Neural cell (in vitro differentiated cells): ENCODE results near the gene SNRNP27. TPM values are rescaled to one million over a fixed set of nuclear protein-coding genes. Genes with fewer than 3 reads are reported as not detected.

Experiments used
- H2AFZ ChIP-seq: fragments of 200-600, 300-800 bp; sonication (generic), shearing (Covaris generic); 2 replicates; pipeline ENCODE4 v1.6.0; 2014; ENCODE audit warnings: low read depth, mild to moderate bottlenecking, antibody characterized with exemption, low read length, moderate library complexity
- H3F3A ChIP-seq: fragments of 200-600 bp; shearing (Covaris generic); 2 replicates; pipeline ENCODE4 v1.6.1; 2016; ENCODE audit warnings: mild to moderate bottlenecking, moderate library complexity, mixed read lengths, antibody characterized with exemption, low read length; ENCODE audit not compliant: insufficient read depth, poor library complexity, severe bottlenecking
- H3K27ac ChIP-seq: fragments of 200-600, 300-800 bp; sonication (generic), shearing (Covaris generic); 2 replicates; pipeline ENCODE4 v1.5.1; 2014; ENCODE audit warnings: mild to moderate bottlenecking, low read length, moderate library complexity
- H3K27me3 ChIP-seq: fragments of 300-800, 200-600 bp; sonication (generic), shearing (Covaris generic); 2 replicates; pipeline ENCODE4 v1.6.0; 2014; ENCODE audit warnings: mild to moderate bottlenecking, low read depth, low read length, moderate library complexity; ENCODE audit not compliant: insufficient read depth
- H3K36me3 ChIP-seq: fragments of 300-800, 200-600 bp; sonication (generic), shearing (Covaris generic); 2 replicates; pipeline ENCODE4 v1.5.1; 2014; ENCODE audit warnings: mild to moderate bottlenecking, antibody characterized with exemption, low read length, moderate library complexity; ENCODE audit not compliant: insufficient read depth
- H3K4me2 ChIP-seq: fragments of 300-800, 200-600 bp; sonication (generic), shearing (Covaris generic); 2 replicates; pipeline ENCODE4 v1.6.0; 2014; ENCODE audit warnings: mild to moderate bottlenecking, low read length
- H3K4me3 ChIP-seq: fragments of 300-800, 200-600 bp; sonication (generic), shearing (Covaris generic); 2 replicates; pipeline ENCODE4 v1.5.1; 2014; ENCODE audit warnings: mild to moderate bottlenecking, low read length, moderate library complexity
- H3K79me2 ChIP-seq: fragments of 200-600 bp; shearing (Covaris generic); replicated peaks from 2 replicates; pipeline ENCODE4 v1.6.0; 2014; ENCODE audit warnings: mild to moderate bottlenecking, low read length, moderate library complexity; ENCODE audit not compliant: insufficient read depth
- H3K9ac ChIP-seq: fragments of 300-800, 200-600 bp; sonication (generic), shearing (Covaris generic); 2 replicates; pipeline ENCODE4 v1.6.1; 2016; ENCODE audit warnings: mild to moderate bottlenecking, low read length, mixed read lengths
- H3K9me2 ChIP-seq: fragments of 200-600 bp; shearing (Covaris generic); 2 replicates; pipeline ENCODE4 v1.6.1; 2016; ENCODE audit warnings: mild to moderate bottlenecking, low read length, mixed read lengths; ENCODE audit not compliant: insufficient read depth
- H3K9me3 ChIP-seq: fragments of 200-600, 300-800 bp; sonication (generic), shearing (Covaris generic); 2 replicates; pipeline ENCODE4 v1.6.1; 2016; ENCODE audit warnings: mild to moderate bottlenecking, mixed run types, low read length, moderate library complexity, mixed read lengths
- H4K20me1 ChIP-seq: fragments of 200-600 bp; shearing (Covaris generic); 2 replicates; pipeline ENCODE4 v1.6.1; 2016; ENCODE audit warnings: mild to moderate bottlenecking, mixed run types; ENCODE audit not compliant: insufficient read depth
- CTCF ChIP-seq: fragments of 450-650 bp; IDR thresholded peaks from 2 replicates; pipeline ENCODE4 v1.5.1; 2014; ENCODE audit warnings: antibody characterized with exemption, mild to moderate bottlenecking, moderate library complexity; ENCODE audit not compliant: poor library complexity, severe bottlenecking
- EP300 ChIP-seq: fragments of 450-650 bp; conservative IDR thresholded peaks from 2 replicates; pipeline ENCODE4 v1.6.1; 2014; ENCODE audit warnings: antibody characterized with exemption, mild to moderate bottlenecking, moderate library complexity; ENCODE audit not compliant: poor library complexity, severe bottlenecking
- EZH2 ChIP-seq: fragments of 200-600, 300-800 bp; shearing (Covaris generic), sonication (generic); IDR thresholded peaks from 2 replicates; pipeline ENCODE4 v1.6.1; 2014; ENCODE audit warnings: antibody characterized with exemption, low read length, borderline replicate concordance, mild to moderate bottlenecking; ENCODE audit not compliant: insufficient read depth, poor library complexity, severe bottlenecking
- MXI1 ChIP-seq: fragments of 450-650 bp; conservative IDR thresholded peaks from 2 replicates; pipeline ENCODE4 v1.6.1; 2014; ENCODE audit warnings: antibody characterized with exemption, mild to moderate bottlenecking; ENCODE audit not compliant: poor library complexity, severe bottlenecking
- POLR2AphosphoS5 ChIP-seq: IDR thresholded peaks from 2 replicates; pipeline ENCODE4 v1.6.1; 2012
- RAD21 ChIP-seq: fragments of 450-650 bp; conservative IDR thresholded peaks from 2 replicates; pipeline ENCODE4 v1.6.1; 2014; ENCODE audit warnings: antibody characterized with exemption, mild to moderate bottlenecking, moderate library complexity
- REST ChIP-seq: IDR thresholded peaks from 2 replicates; pipeline ENCODE4 v1.6.1; 2012; ENCODE audit warnings: borderline replicate concordance
- SMC3 ChIP-seq: fragments of 450-650 bp; conservative IDR thresholded peaks from 2 replicates; pipeline ENCODE4 v1.6.1; 2014; ENCODE audit warnings: antibody characterized with exemption, mild to moderate bottlenecking, moderate library complexity; ENCODE audit not compliant: poor library complexity
- TAF1 ChIP-seq: IDR thresholded peaks from 2 replicates; pipeline ENCODE4 v1.6.1; 2012; ENCODE audit warnings: low read depth
- polyA plus RNA-seq: library from polyadenylated mRNA; depleted of rRNA; stranded (reverse); fragments of >200 nt; gene quantifications from 2 replicates; pipeline ENCODE4 v1.2.3, GENCODE V29; 2014

Gene SNRNP27
- polyA plus RNA-seq, 1 donor from 2014 or later = 90.7 TPM

- no peaks in the 10 kb centered on the region for H3K79me2 ChIP-seq
- TF ChIP-seq POLR2AphosphoS5 (no peak), MXI1 (no peak), EP300 (no peak), TAF1 (no peak), REST (no peak), EZH2 (no peak), SMC3 (no peak), RAD21 (no peak), CTCF (no peak)
- H3K9me2 ChIP-seq = no peaks in the 10 kb centered on the region
- no peak overlapping the region for H2AFZ ChIP-seq
- H3K9me3 ChIP-seq = no peaks in the 10 kb centered on the region
- no peaks in the 10 kb centered on the region for H3K27me3 ChIP-seq
- H3F3A ChIP-seq = no peaks in the 10 kb centered on the region
- H3K4me2 ChIP-seq = no peak overlapping the region
- no peaks in the 10 kb centered on the region for H3K36me3 ChIP-seq
- H4K20me1 ChIP-seq = no peaks in the 10 kb centered on the region
- H3K4me3 ChIP-seq = no peak overlapping the region
- no peak overlapping the region for H3K9ac ChIP-seq
- no peak overlapping the region for H3K27ac ChIP-seq
These were observed 38.3 kb downstream of the SNRNP27 start for GRCh38 chr2:69931832-69932595.

GRCh38 chr2:69932596-69932922 lies 38.8 kb downstream of the SNRNP27 start:
- Histone ChIP-seq H4K20me1 (no peaks in the 10 kb centered on the region), H2AFZ (no peak overlapping the region), H3K36me3 (no peaks in the 10 kb centered on the region), H3F3A (no peaks in the 10 kb centered on the region), H3K27ac (no peak overlapping the region), H3K4me3 (no peak overlapping the region), H3K4me2 (no peak overlapping the region), H3K9me2 (no peaks in the 10 kb centered on the region), H3K9me3 (no peaks in the 10 kb centered on the region), H3K79me2 (no peaks in the 10 kb centered on the region), H3K27me3 (no peaks in the 10 kb centered on the region), H3K9ac (no peak overlapping the region)
- TF ChIP-seq RAD21 (no peak), POLR2AphosphoS5 (no peak)
